ENCODE results near the gene MLN. TPM values are rescaled to one million over a fixed set of nuclear protein-coding genes. Genes with fewer than 3 reads are reported as not detected.

The MLN gene
- polyA plus RNA-seq, 1 of the 3 experiments (the other 2 are of a cell fraction) = not detected

DNA sequence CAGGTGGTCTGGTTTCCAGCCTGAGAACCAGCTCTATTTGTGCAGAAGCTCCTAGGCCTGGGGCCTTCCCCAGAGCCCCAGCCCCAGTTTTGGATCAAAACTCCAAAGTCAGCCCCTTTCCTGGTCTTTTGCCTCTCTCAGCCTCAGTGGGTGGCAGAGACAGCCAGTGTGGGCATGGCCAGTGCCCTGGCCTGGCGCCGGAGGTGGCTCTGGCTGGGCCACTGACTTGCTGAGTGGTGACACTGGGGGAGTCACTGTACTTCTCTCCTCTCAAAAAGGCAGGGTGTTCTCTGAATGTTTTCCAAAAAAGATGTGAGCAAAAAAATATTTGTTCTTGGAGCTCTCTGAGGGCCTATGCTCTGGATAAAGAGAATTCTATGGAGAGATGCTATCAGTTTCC is 20.0 kb upstream of the MLN start:
- DNase-seq = no peak
- 85% methylated on average over 2 of the region's 2 CpGs for WGBS (ENCODE audit: low lambda C conversion rate)
- Histone ChIP-seq H3K9me3 (no peaks in the 10 kb centered on the region), H3K9ac (no peak overlapping the region), H2AFZ (ENCODE audit: low read depth) (no peak overlapping the region), H3K79me2 (ENCODE audit: insufficient read depth) (no peaks in the 10 kb centered on the region), H4K20me1 (ENCODE audit: insufficient read depth) (no peaks in the 10 kb centered on the region), H3K27ac (ENCODE audit: low read depth in 2 of 2, low read length in 1 of 2) (no peak overlapping the region), H3K4me2 (no peak overlapping the region), H3K4me3 (ENCODE audit: low read depth in 2 of 2, low read length in 1 of 2) (no peak overlapping the region), H3K4me1 (ENCODE audit: control insufficient read depth in 1 of 2, insufficient read depth in 2 of 2, low read depth in 1 of 2, low read length in 1 of 2) (peaks cover 0 to 15% of the 10 kb centered on the region in 2 experiments; a peak in 1 of 4 replicates), H3K27me3 (ENCODE audit: insufficient read depth) (no peaks in the 10 kb centered on the region; the same call in 1 of the 2 replicates), H3K36me3 (replicated peaks in 1 of 2; ENCODE audit: control insufficient read depth in 1 of 2, insufficient read depth in 2 of 2, low read length in 1 of 2) (no peaks in the 10 kb centered on the region), H3K9me2 (no peaks in the 10 kb centered on the region), H3F3A (replicated peaks; ENCODE audit: insufficient read depth) (no peaks in the 10 kb centered on the region)
- ChIA-PET CTCF (interaction anchor here (0.6 to 1.5 kb wide), 3 partner anchors 15 to 982 kb away, joined by 3 to 4 read pairs (median 3); no protein-coding TSS in a partner anchor), POLR2A (interaction anchor here (1.2 kb wide), 1 partner anchor 15 kb away, joined by 3 read pairs; no protein-coding TSS in a partner anchor)
- TF ChIP-seq ELF1 (IDR thresholded peaks at IDR 0.05) (no peak), FOSL2 (IDR thresholded peaks at IDR 0.05; ENCODE audit: borderline replicate concordance, low read depth) (no peak), RAD21 (IDR thresholded peaks at IDR 0.05; ENCODE audit: low read length) (no peak), CTCF (IDR thresholded peaks at IDR 0.05) (no peak), YY1 (IDR thresholded peaks at IDR 0.05; ENCODE audit: low read depth) (no peak), NRF1 (IDR thresholded peaks at IDR 0.05; ENCODE audit: low read depth, low read length) (no peak), TAF1 (IDR thresholded peaks at IDR 0.05; ENCODE audit: borderline replicate concordance, low read depth, low read length) (no peak)
- TF ChIP-seq, protein P1, sequence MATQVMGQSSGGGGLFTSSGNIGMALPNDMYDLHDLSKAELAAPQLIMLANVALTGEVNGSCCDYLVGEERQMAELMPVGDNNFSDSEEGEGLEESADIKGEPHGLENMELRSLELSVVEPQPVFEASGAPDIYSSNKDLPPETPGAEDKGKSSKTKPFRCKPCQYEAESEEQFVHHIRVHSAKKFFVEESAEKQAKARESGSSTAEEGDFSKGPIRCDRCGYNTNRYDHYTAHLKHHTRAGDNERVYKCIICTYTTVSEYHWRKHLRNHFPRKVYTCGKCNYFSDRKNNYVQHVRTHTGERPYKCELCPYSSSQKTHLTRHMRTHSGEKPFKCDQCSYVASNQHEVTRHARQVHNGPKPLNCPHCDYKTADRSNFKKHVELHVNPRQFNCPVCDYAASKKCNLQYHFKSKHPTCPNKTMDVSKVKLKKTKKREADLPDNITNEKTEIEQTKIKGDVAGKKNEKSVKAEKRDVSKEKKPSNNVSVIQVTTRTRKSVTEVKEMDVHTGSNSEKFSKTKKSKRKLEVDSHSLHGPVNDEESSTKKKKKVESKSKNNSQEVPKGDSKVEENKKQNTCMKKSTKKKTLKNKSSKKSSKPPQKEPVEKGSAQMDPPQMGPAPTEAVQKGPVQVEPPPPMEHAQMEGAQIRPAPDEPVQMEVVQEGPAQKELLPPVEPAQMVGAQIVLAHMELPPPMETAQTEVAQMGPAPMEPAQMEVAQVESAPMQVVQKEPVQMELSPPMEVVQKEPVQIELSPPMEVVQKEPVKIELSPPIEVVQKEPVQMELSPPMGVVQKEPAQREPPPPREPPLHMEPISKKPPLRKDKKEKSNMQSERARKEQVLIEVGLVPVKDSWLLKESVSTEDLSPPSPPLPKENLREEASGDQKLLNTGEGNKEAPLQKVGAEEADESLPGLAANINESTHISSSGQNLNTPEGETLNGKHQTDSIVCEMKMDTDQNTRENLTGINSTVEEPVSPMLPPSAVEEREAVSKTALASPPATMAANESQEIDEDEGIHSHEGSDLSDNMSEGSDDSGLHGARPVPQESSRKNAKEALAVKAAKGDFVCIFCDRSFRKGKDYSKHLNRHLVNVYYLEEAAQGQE (IDR thresholded peaks at IDR 0.05; ENCODE audit: low read depth, low read length) = no peak
- TF ChIP-seq, protein P2, sequence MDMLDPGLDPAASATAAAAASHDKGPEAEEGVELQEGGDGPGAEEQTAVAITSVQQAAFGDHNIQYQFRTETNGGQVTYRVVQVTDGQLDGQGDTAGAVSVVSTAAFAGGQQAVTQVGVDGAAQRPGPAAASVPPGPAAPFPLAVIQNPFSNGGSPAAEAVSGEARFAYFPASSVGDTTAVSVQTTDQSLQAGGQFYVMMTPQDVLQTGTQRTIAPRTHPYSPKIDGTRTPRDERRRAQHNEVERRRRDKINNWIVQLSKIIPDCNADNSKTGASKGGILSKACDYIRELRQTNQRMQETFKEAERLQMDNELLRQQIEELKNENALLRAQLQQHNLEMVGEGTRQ (IDR thresholded peaks at IDR 0.05; ENCODE audit: borderline replicate concordance, low read depth, low read length) = no peak

Measured in SK-N-SH (cell line).